ENCODE results near the gene POLR2J3.
"Not testable (repeated sequence)": the region's sequence is repeated elsewhere in the genome, so short reads cannot be mapped to it uniquely, and the experiment has no call there.

Gene POLR2J3

DNA sequence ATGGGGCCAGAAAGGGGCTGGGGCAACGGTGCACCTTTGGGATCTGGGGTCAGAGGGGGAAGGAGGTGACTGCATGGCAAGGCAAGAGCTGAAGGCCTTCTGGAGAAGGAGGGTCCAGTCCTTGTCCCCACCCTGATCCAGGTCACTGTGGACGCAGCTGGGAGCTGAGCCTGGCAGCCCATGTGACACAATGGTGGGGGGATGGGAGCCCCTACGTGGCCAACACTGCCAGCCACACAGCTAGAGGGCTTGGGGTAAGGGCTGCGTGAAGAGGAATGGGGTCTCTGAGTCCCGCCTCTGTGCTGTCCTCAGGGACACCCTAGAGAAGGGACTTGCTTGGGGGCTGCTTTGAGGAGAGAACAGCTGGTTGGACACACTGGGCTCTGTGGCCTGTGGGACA, 9.3 kb upstream of the POLR2J3 start:
- DNase-seq, result not testable (repeated sequence)

DNA sequence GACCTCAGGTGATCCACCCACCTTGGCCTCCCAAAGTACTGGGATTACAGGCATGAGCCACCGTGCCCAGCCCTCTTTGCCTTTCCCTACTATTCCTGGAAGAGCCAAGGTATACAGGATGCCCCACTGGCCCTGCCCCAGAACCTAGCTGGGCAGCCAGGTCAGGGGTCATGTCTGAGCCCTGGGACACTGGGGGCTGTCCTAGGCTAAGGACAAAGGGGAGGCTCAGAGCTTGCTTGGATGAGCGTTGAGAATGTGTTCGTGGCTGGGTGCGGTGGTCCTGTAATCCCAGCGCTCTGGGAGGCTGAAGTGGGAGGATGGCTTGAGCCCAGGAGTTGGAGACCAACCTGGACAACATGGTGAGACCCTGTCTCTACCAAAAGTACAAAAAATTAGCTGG, 6.1 kb upstream of the POLR2J3 start:
- DNase-seq, result not testable (repeated sequence)

DNA sequence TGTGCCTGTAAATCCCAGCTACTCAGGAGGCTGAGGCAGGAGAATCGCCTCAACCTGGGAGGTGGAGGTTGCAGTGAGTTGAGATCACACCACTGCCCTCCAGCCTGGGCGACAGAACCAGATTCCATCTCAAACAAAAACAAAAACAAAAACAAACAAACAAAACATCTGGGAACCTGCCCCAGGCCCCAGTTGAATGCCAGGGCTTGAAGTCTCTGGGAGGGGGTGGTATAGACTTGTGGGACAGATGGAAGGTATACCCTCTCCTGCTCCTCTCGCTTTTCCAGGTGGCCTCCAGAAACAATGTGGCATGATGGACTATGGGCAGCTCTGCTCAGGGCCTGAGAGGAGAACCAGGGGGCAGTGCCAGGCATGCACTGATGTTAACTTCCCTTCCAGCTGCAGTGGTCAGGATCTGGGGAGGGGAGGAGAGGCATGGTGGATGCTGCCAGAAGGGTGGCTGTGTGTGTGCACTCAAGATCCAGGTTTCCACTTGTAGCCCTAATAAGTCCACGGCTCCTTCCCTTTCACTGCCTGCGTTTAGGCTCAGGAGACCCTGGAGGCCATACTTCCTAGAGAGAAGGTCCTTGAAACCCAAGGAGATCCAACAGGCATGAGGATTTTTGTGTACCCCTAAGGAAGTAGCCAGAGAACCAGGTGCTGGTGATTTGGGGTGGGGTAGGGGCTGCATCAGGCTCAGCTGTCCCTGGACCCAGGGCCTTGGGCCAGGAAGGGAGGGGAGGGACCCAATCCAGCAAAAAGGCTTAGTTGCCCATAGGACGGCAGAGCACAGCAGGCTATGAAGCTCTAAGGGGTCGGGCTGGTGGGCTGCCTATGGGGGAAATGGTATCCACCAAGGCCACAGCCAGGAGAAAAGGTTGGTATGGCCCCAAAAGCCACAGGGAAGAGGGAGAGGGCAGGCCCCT, 5.2 kb upstream of the POLR2J3 start:
- not testable (repeated sequence) for DNase-seq

DNA sequence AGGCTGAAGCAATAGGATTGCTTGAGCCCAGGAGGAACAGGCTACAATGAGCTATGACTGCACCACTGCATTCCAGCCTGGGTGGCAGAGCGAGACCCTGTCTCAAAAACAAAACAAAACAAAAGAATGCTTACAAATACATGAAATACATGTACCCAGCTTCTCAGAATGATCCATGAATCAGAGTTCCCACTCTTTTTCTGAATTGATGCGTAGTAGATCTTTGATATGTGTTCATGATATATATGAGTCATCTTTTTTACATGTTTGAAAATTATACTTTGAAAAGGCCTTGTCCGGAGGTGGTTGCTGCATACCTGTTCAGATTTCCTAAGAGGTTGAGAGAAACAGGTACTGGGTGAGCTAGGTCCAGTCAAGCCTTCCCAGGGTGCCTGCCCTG, 4.0 kb upstream of the POLR2J3 start:
- not testable (repeated sequence) for DNase-seq

DNA sequence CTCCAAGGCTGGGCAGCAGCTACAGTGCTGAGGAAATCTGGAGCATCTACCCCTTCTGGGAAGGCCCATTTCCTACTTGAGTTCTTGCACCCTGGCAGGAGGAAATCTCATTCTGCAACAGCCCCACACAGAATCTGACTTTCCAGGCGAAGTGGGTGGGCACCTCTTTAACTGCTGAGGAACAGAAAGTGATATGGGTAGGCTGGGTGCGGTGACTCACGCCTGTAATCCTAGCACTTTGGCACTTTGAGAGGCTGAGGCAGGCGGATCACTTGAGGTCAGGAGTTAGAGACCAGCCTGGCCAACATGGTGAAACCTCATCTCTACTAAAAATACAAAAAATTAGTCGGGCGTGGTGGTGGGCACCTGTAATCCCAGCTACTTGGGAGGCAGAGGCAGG, 2.2 kb upstream of the POLR2J3 start:
- not testable (repeated sequence) for DNase-seq

DNA sequence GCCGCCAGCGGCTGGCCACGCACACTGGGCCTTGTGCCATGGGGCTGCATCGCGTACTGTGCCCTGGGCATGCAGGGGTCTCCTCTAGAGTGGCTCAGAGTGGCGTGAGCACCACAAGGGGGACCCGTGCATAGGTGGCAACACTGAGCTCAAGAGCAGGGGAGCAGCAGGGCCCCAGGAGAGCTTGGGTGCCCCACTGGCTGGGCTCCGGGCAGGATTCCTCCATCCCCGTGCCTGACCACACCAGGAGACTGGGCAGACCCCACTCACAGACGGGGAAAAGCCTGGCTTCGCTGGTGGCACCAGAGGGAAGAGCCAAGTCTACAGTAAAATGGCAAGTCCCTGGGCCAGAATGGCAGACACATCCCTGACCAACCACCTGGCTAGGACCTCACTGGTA, 3.8 kb downstream of the POLR2J3 start:
- DNase-seq, result not testable (repeated sequence)

DNA sequence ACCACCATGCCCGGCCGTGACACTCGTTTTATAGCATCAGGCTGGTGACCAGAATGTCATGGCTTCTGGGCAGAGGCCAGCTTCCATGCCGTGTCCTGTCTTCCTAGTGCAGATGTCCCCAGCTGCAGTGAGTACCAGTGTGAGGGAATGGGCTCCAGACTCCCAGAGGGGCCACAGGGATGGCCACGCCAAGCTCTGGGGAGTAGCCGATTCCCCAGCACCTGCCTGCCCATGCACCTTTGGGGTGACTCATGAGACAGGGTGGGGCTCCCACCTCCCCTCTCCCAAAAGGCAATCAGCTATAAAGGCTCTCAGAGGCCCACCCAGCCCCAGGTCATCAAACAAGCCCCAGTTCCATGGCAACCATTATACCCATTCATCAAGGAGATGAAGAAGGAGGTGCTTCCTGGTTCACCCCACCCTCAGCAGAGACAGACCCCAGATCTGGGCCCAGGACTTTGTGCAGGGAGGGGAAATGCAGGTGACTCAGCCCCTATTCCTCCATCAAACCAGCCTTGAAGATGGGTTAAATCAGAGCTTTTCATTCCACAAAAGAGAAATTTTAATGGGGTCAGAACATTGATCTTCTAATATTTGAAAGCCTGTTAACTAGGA, 21.5 kb downstream of the POLR2J3 start, which contains the start of gene SPDYE2:
SPDYE2 (plus strand) TSS at position 419 of the 615 bp plus-strand sequence. CDS start 2,030 bp downstream, outside the sequence.
- DNase-seq, result not testable (repeated sequence)

DNA sequence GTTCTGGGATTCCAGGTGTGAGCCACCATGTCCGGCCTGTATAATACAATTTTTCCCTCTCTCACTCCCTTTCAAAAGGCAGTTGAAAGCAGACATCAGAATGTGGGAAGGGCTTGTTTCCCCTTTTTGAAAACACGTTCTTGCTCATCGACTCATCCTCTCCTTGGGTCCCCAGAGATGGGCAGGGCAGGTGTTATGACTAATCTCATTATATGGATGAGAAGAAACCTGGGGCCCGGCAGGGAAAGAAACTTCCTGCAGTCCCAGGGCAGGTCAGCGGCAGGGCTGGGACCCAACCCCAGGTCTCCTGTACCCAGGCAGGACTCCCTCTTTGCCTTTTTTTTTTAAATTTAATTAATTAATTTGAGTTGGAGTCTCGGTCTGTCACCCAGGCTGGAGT, 26.0 kb downstream of the POLR2J3 start:
- DNase-seq, result not testable (repeated sequence)

DNA sequence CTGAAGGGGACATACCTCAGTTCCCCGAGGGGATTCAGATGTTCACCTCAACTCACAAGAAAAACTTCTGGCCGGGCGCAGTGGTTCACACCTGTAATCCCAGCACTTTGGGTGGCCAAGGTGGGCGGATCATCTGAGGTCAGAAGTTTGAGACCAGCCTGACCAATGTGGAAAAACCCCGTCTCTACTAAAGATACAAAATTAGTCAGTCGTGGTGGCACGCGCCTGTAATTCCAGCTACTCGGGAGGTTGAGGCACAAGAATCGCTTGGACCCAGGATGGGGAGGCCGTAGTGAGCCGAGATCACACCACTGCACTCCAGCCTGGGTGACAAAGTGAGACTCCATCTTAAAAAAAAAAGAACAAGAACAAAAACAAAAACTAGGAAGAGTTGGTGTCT, 27.1 kb downstream of the POLR2J3 start:
- not testable (repeated sequence) for DNase-seq

DNA sequence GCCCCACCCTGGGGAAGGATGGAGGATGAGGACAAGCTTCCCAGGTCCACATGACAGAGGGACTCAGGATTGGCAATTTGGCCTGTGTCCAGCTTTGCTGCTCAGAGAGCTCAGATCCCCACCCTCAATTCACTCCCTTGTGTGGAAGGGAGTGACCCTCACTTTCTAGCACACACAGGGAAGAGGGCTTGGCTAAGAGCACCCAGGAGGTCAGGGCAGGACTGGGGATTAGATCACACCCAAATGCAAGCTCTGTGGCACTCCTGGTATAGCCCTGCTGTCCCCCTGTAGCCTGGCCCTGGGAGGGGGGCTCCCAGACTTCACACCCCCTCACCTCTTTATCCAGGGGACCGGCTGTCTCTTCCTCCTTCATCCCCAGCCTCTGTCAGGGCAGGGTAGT, 28.0 kb downstream of the POLR2J3 start:
- DNase-seq, result not testable (repeated sequence)

DNA sequence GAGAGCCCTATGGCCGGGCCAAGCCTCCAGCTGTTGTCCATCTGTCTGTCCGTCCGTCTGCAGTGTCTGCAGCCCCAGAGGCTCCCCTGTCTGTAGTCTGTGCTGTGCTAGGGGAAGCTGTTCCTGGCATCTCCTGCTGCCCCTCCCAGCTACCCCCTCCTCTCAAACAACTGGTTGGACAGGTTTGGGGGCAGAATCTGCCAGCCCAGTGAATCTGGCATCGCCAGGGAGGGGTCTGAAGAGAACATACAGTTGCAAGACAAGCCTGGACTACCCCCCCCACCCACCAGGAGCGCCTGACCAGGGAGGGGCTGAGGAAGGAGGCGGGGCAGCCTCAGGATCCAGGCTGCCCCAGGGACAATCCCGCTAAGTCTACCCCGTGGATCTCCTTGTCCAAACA, 28.8 kb downstream of the POLR2J3 start, which contains the start of gene UPK3BL2:
UPK3BL2 (minus strand) TSS at position 101 of the 400 bp plus-strand sequence; CDS start at position 41, 60 bp downstream.
- DNase-seq, result not testable (repeated sequence)

DNA sequence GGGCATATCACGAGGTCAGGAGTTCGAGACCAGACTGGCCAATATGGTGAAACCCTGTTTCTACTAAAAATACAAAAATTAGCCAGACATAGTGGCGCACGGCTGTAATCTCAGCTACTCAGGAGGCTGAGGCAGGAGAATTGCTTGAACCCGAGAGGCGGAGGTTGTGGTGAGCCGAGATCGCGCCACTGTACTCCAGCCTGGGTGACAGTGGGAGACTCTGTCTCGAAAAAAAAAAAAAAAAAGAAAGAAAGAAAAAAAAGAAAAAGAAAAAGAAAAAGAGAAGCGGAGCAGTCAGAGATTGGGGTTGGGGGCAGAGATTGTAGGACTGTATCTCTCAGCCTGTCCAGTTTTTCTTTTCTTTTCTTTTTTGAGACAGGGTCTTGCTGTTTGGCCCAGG, 29.6 kb downstream of the POLR2J3 start:
- not testable (repeated sequence) for DNase-seq

DNA sequence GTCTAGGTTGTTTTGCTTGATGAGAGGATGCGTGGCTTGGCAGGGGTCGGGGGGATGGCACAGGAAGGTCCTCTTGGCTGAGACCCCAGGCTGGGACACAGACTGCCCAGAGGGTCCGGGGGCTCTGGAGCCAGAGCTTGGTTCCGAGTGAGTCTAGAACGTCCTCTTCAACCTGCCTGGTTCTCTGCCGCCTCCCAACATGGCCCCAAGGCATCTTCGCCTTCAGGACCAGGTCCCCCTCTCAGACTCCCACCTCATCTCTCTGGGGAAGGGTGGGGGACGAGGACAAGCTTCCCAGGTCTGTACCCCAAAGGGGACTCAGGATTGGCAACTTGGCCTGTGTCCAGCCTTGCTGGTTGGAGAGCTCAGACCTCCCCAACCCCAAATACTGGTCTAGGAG, 30.3 kb downstream of the POLR2J3 start:
- DNase-seq, result not testable (repeated sequence)

DNA sequence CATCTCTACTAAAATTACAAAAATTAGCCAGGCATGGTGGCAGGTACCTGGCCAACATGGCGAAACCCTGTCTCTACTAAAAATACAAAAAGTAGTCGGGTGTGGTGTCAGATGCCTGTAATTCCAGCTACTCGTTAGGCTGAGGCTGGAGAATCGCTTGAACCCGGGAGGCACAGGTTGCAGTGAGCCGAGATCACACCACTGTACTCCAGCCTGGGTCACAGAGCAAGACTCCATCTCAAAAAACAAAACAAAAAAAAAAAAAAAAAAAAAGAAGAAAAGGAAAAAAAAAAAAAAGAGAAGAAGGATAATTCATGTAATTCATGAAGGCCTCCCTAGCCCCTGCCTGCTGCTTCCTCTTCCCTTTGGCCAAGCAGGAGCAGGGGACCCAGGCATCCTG, 31.8 kb downstream of the POLR2J3 start:
- DNase-seq, result not testable (repeated sequence)

DNA sequence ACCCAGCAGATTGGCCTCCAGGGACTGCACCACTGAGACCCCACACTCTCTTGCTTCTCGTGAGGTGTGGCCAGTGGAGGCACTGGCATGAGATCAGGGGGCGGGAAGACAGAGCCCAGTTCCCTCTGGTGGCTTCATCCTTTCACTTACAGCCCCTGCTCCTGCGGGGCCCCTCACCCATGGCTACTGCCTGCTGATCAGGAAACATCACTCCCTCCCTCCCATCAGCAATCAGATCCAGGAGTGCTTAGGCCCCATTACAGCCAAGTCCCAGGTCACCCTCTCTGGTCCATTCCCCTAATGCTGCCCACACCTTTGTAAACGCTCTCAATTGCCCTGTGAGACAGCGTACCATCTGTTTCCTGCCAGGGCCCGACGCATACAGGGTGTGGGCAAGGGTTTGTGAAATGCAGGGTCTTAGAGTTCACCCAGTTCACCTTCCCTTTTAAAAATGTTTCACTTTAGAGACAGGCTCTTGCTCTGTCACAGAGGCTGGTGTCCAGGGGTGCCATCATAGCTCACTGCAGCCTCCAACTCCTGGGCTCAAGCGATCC, 37.2 kb downstream of the POLR2J3 start:
- DNase-seq, result not testable (repeated sequence)

DNA sequence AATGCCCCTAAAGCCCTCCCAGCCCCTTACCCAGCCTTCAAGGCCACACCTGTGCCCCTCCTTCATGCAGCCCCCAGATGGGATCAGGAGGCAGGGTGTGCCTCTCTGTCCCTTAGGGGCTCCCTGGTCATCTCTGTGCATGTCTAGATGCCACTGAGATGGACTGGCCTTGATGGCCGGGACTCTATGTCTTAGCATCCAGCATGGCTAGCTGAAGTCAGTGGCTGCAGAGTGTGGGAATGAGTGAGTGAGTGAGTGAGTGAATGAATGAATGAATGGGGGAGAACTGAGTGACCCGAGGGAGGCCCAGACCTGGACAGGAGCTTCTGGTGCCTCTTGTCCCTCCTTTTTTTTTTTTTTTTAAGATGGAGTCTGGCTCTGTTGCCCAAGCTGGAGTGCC, 40.3 kb downstream of the POLR2J3 start:
- DNase-seq, result not testable (repeated sequence)

DNA sequence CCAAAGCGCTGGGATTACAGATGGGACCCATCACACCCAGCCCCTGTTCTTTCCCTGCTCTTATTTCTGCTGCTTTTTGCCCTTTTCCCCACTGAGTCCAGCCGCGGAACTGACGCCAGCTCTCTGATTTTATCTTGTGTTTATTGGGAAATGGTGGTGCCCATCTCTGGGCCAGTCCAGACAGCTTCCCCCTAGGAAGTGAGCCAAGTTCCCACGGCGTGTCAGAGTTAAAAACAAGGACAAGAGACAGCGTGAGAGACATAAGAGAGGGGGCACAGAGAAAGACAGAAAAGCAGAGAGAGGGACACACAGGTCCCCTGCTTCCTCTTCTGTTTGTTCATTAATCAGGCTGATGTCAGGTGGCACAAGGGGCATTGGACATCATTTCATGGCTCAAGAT, 40.8 kb downstream of the POLR2J3 start:
- DNase-seq, result not testable (repeated sequence)

DNA sequence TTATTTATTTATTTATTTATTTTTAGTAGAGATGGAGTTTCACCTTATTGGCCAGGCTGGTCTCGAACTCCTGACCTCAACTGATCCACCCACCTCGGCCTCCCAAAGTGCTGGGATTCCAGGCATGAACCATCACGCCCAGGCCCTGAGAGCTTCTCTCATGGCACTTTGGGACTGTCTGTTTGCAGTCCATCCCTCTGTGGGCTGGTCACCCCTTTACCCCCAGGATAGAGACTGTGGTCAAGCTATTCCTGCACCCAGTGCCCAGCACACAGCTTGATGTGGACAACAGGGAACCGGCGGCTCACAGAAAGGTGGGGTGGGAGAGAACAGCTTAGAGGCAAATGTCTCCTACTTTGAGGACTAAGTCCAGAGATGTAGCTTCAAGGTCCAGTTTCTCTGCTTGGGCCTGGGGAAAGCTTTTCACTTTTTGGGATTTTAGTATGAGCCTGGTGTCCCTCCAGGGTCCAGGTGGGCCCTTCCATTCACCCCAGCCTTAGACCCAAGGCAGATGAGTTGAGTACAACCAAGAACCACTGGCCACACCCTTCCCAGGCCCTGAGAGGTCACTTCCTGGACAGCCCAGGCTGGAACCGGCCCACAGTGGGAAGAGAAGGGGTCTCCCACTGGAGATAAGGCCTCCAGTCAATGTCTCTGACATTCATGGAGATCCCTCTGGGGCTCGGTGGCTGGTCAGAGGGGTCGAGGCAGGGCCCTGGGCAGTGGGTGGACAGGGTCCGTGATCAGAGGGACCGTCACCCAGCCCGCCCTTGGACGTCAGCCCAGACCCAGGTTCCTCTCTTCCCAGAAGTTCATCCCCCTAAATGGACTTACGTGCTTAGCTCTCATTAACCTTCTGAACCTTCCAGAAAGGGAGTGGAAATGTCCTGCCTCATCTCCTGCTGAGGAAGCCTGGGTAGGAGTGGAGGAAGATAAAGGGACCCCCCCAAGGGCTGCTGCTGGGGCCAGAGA, 44.3 kb downstream of the POLR2J3 start:
- not testable (repeated sequence) for DNase-seq

DNA sequence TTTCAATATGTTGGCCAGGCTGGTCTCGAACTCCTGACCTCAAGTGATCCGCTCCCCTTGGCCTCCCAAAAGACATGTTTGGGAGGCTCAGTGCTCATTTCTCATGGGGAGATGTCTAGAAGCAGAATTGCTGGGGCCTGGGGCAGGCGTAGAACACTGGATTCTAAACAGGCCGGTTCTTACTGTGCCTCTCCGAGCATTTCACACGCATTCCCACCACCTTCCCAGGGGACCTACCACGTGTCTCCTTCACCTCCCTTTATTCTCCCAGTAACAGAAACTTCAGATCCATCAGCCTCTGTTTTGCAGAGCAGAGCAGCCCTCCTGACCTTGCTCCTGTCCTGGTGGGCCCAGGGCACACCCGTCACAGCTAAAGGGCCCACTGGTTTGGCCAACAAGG, 45.2 kb downstream of the POLR2J3 start:
- not testable (repeated sequence) for DNase-seq

DNA sequence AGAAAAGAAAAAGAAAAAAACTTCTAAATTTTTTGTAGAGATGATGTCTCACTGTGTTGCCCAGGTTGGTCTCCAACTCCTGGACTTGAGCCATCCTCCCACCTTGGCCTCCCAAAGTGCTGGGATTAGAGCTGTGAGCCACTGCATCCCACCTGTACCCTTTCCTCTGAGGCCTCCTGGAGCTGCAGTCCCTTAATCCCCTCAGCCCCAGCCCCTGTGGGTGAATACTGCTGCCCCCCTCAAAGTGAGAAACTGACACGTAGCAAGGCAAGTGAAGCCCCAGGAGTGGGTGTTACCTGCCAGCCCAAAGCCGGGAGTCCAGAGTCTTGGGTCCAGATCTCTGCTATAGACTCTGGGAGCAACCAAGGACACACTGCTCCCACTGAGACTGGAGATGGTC, 47.6 kb downstream of the POLR2J3 start:
- DNase-seq, result not testable (repeated sequence)

DNA sequence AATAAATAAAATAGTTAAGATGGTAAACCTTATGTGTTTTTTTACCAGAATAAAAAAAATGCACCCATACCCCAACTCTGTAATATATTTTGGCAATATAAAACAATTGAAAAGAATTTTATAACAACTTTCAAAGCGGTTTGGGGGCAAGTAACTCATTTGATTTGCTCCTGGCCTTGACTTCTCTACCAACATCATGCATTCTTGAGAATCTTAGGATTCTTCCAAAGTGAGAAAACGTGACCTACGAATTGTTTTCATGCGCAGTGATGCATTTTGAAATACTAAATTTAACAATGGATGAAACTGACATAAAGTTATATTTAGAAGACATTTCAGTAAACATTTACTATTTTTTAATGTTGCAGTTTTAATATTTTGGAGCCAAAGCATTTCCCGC, 51.6 kb downstream of the POLR2J3 start:
- DNase-seq, result not testable (repeated sequence)

DNA sequence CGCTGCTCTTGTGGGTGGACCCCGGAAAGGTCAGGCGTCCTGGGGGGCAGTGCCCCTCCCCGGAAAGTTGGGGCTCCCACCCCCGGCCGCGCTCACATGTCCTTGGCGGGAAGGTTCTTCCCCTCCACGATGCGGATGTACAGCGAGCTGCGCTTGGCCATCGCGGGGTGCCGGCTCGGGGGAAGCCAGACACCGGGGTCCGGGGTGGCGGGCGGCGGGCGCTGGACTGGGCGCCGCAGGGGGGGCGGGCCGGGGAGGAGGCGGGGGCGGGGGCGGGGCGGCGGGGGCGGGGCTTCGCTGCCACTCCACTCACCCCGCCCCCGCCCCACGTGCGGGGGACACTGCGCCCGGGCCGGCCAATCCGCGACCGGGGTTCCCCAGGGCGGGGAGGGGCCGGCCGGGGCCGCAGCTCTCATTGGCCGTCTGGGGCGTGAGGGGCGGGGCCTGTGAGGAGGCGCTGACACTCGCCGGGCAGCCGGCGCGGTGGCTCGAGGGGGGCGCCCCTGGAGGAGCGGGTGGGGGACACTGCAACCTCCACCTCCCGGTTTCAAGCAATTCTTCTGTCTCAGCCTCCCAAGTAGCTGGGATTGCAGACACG, 54.7 kb downstream of the POLR2J3 start, which contains the start of gene RASA4B:
RASA4B (minus strand) TSS at position 228 of the 598 bp plus-strand sequence; CDS start at position 161, 67 bp downstream.
- not testable (repeated sequence) for DNase-seq

All from NCI-H526 (cell line).